GM23338 (cell line): ENCODE data around the gene TIMP3.

Source experiments
- CREB1 ChIP-seq: fragments of 250-450 bp; sonication (Bioruptor Pico); IDR thresholded peaks from 2 replicates; pipeline ENCODE4 v1.5.0; 2020; ENCODE audit warnings: low read depth, mild to moderate bottlenecking, moderate library complexity
- CTCF ChIP-seq, 2 experiments: fragments of 200-600 bp in 1 of 2; sonication (generic) in 1 of 2; conservative IDR thresholded peaks; 2 replicates each; pipeline versions ENCODE4 v1.5.1 to v1.6.1; 2016 to 2017; ENCODE audit warnings: antibody characterized with exemption in 2 of 2, low read depth in 2 of 2, mild to moderate bottlenecking in 2 of 2, moderate library complexity in 1 of 2
- ETS1 ChIP-seq: IDR thresholded peaks from 2 replicates; pipeline ENCODE4 v1.6.1; 2016; ENCODE audit warnings: antibody characterized with exemption
- EZH2 ChIP-seq: fragments of 200-600 bp; sonication (generic); IDR thresholded peaks from one replicate; pipeline ENCODE4 v1.8.0; 2017; ENCODE audit warnings: antibody characterized with exemption, mild to moderate bottlenecking, low read depth; ENCODE audit not compliant: unreplicated experiment
- EZH2phosphoT487 ChIP-seq: fragments of 200-600 bp; sonication (generic); IDR thresholded peaks from one replicate; pipeline ENCODE4 v1.8.1; 2018; ENCODE audit warnings: antibody characterized with exemption; ENCODE audit not compliant: unreplicated experiment
- JUNB ChIP-seq: IDR thresholded peaks from one replicate; pipeline ENCODE4 v1.6.1; 2016; ENCODE audit warnings: antibody characterized with exemption; ENCODE audit not compliant: unreplicated experiment
- NANOG ChIP-seq: IDR thresholded peaks from 2 replicates; pipeline ENCODE4 v1.6.1; 2016; ENCODE audit warnings: antibody characterized with exemption, borderline replicate concordance
- POLR2AphosphoS5 ChIP-seq: IDR thresholded peaks from 2 replicates; pipeline ENCODE4 v1.6.1; 2016; ENCODE audit warnings: antibody characterized with exemption, low read depth
- REST ChIP-seq: IDR thresholded peaks from one replicate; pipeline ENCODE4 v1.6.1; 2018; ENCODE audit warnings: antibody characterized with exemption; ENCODE audit not compliant: unreplicated experiment
- STAT1 ChIP-seq: IDR thresholded peaks from one replicate; pipeline ENCODE4 v1.6.1; 2016; ENCODE audit warnings: antibody characterized with exemption; ENCODE audit not compliant: unreplicated experiment
- ZNF114 ChIP-seq: fragments of 250-450 bp; sonication (Bioruptor Pico); IDR thresholded peaks from 2 replicates; pipeline ENCODE4 v1.5.0; 2020; ENCODE audit warnings: mild to moderate bottlenecking, moderate library complexity
- ZNF331 ChIP-seq: fragments of 250-450 bp; sonication (Bioruptor Pico); IDR thresholded peaks from 2 replicates; pipeline ENCODE4 v1.5.0; 2020; ENCODE audit warnings: low read depth, mild to moderate bottlenecking, moderate library complexity
- ZNF462 ChIP-seq: fragments of 250-450 bp; sonication (Bioruptor Pico); IDR thresholded peaks from 2 replicates; pipeline ENCODE4 v1.5.0; 2020; ENCODE audit warnings: mild to moderate bottlenecking, moderate library complexity

- TF ChIP-seq POLR2AphosphoS5, result no peak
- no peak for TF ChIP-seq CTCF (conservative IDR thresholded peaks at IDR 0.05; ENCODE audit: low read depth in 2 of 2)
- no peak for TF ChIP-seq REST
- no peak for TF ChIP-seq EZH2phosphoT487
- TF ChIP-seq CREB1 (CRISPR knock-in tag), result no peak
- TF ChIP-seq ETS1, result no peak
- TF ChIP-seq EZH2, result no peak
- no peak for TF ChIP-seq STAT1
- no peak for TF ChIP-seq JUNB
- no peak for TF ChIP-seq ZNF114 (CRISPR knock-in tag)
- TF ChIP-seq ZNF331 (CRISPR knock-in tag), result no peak
- no peak for TF ChIP-seq NANOG
- no peak for TF ChIP-seq ZNF462
Observed at GRCh38 chr22:32765132-32765618, 36.3 kb upstream of the TIMP3 start.
